GM12865 (cell line): ENCODE data around the gene QSOX2.

Experiments used
- DNase-seq: peaks from one replicate; pipeline ENCODE4 v3.0.0; 2010; ENCODE audit warnings: low read depth
- H3K4me3 ChIP-seq: 2 replicates; pipeline ENCODE4 v1.5.1; 2011; ENCODE audit warnings: mild to moderate bottlenecking, low read depth, low read length, control low read depth
- CTCF ChIP-seq: IDR thresholded peaks from 2 replicates; pipeline ENCODE4 v1.5.1; 2011; ENCODE audit warnings: low read length, control low read depth, low read depth, inconsistent platforms; ENCODE audit not compliant: insufficient read depth; ENCODE audit errors: missing control alignments

QSOX2 gene

GRCh38 chr9:136292026-136292538 lies 46.5 kb upstream of the QSOX2 start:
- TF ChIP-seq CTCF: no peak
- DNase-seq: no peak

GRCh38 chr9:136291306-136292025 lies 45.9 kb upstream of the QSOX2 start:
- no peak overlapping the region for H3K4me3 ChIP-seq
- TF ChIP-seq CTCF: no peak
- DNase-seq: no peak

More at GRCh38 chr9:136292026-136292538, 46.5 kb upstream of the QSOX2 start:
- no peak overlapping the region for H3K4me3 ChIP-seq

GRCh38 chr9:136290508-136291000 lies 44.9 kb upstream of the QSOX2 start:
- DNase-seq: no peak
- H3K4me3 ChIP-seq: no peak overlapping the region
- no peak for TF ChIP-seq CTCF

GRCh38 chr9:136289651-136290507 lies 44.3 kb upstream of the QSOX2 start:
- no peak for TF ChIP-seq CTCF
- no peak for DNase-seq
- no peak overlapping the region for H3K4me3 ChIP-seq

GRCh38 chr9:136287960-136288753 lies 42.5 kb upstream of the QSOX2 start:
- H3K4me3 ChIP-seq: no peak overlapping the region
- TF ChIP-seq CTCF: no peak
- no peak for DNase-seq

GRCh38 chr9:136286987-136287379 lies 41.4 kb upstream of the QSOX2 start:
- no peak for TF ChIP-seq CTCF
- H3K4me3 ChIP-seq: no peak overlapping the region
- DNase-seq: no peak
